Mesenchymal stem cell (in vitro differentiated cells and primary cell): Measurements from ENCODE around the gene RNF214.
A peak's percentile ranks its signal among the peaks of the same experiment; 100 is the strongest.

Experiments
- DNase-seq: peaks from one replicate; pipeline ENCODE4 v3.0.0-alpha.2; 2013
- H2AFZ ChIP-seq: one replicate; pipeline ENCODE4 v1.6.1; 2013; ENCODE audit warnings: low read depth, mild to moderate bottlenecking, control low read depth, inconsistent platforms, low read length, moderate library complexity
- H2AK5ac ChIP-seq: 2 replicates; pipeline ENCODE4 v1.6.1; 2013; ENCODE audit warnings: low read length, moderate library complexity, mild to moderate bottlenecking, inconsistent platforms; ENCODE audit not compliant: severe bottlenecking
- H2BK120ac ChIP-seq: one replicate; pipeline ENCODE4 v1.6.1; 2013; ENCODE audit warnings: low read depth, mild to moderate bottlenecking, inconsistent platforms, low read length, moderate library complexity
- H2BK12ac ChIP-seq, 2 experiments: one replicate each; pipeline ENCODE4 v1.6.1; 2013; ENCODE audit warnings: inconsistent platforms in 2 of 2, low read length in 2 of 2, mild to moderate bottlenecking in 2 of 2, moderate library complexity in 2 of 2, control low read depth in 1 of 2
- H2BK15ac ChIP-seq: one replicate; pipeline ENCODE4 v1.6.1; 2013; ENCODE audit warnings: mild to moderate bottlenecking, low read depth, inconsistent platforms; ENCODE audit not compliant: poor library complexity, severe bottlenecking
- H2BK5ac ChIP-seq: 2 replicates; pipeline ENCODE4 v1.6.1; 2013; ENCODE audit warnings: low read depth, mild to moderate bottlenecking, low read length, control low read depth, inconsistent platforms; ENCODE audit not compliant: poor library complexity, severe bottlenecking
- H3K14ac ChIP-seq, 2 experiments: one replicate each; pipeline ENCODE4 v1.6.1; 2013; ENCODE audit warnings: inconsistent platforms in 2 of 2, low read length in 2 of 2, control low read depth in 1 of 2, mild to moderate bottlenecking in 1 of 2, moderate library complexity in 1 of 2
- H3K18ac ChIP-seq, 2 experiments: one replicate each; pipeline ENCODE4 v1.6.1; 2013; ENCODE audit warnings: inconsistent platforms in 2 of 2, low read length in 2 of 2, control low read depth in 1 of 2, low read depth in 1 of 2, mild to moderate bottlenecking in 1 of 2
- H3K23ac ChIP-seq, 2 experiments: one replicate each; pipeline ENCODE4 v1.6.1; 2013; ENCODE audit warnings: inconsistent platforms in 2 of 2, low read length in 2 of 2, mild to moderate bottlenecking in 2 of 2, moderate library complexity in 2 of 2, control low read depth in 1 of 2
- H3K27ac ChIP-seq: 2 replicates; pipeline ENCODE4 v1.5.1; 2013; ENCODE audit warnings: mild to moderate bottlenecking, moderate library complexity, low read length, control low read depth, inconsistent platforms; ENCODE audit not compliant: poor library complexity, severe bottlenecking
- H3K27me3 ChIP-seq, 2 experiments: 2 replicates each; pipeline versions ENCODE4 v1.6.1 to v1.7.0; 2013; ENCODE audit warnings: low read length in 2 of 2, mild to moderate bottlenecking in 2 of 2, moderate library complexity in 2 of 2, control low read depth in 1 of 2, inconsistent platforms in 1 of 2; ENCODE audit not compliant: control insufficient read depth in 1 of 2, insufficient read depth in 1 of 2
- H3K36me3 ChIP-seq, 2 experiments: 2 replicates each; pipeline versions ENCODE4 v1.6.1 to v1.7.0; 2013; ENCODE audit warnings: low read length in 2 of 2, control low read depth in 1 of 2, inconsistent platforms in 1 of 2, low read depth in 1 of 2, mild to moderate bottlenecking in 1 of 2; ENCODE audit not compliant: insufficient read depth in 2 of 2, control insufficient read depth in 1 of 2
- H3K4ac ChIP-seq, 2 experiments: one replicate each; pipeline ENCODE4 v1.6.1; 2013; ENCODE audit warnings: inconsistent platforms in 2 of 2, low read length in 2 of 2, mild to moderate bottlenecking in 2 of 2, moderate library complexity in 2 of 2, control low read depth in 1 of 2, low read depth in 1 of 2
- H3K4me1 ChIP-seq: 2 replicates; pipeline ENCODE4 v1.6.1; 2013; ENCODE audit warnings: low read depth, low read length, control low read depth; ENCODE audit not compliant: control insufficient read depth, insufficient read depth
- H3K4me2 ChIP-seq: 2 replicates; pipeline ENCODE4 v1.6.1; 2013; ENCODE audit warnings: low read length, mild to moderate bottlenecking, inconsistent platforms; ENCODE audit not compliant: poor library complexity, severe bottlenecking
- H3K4me3 ChIP-seq, 2 experiments: 2 replicates each; pipeline versions ENCODE4 v1.5.1 to v1.7.0; 2013; ENCODE audit warnings: low read length in 2 of 2, mild to moderate bottlenecking in 2 of 2, control low read depth in 1 of 2, low read depth in 1 of 2; ENCODE audit not compliant: insufficient read depth in 1 of 2
- H3K79me1 ChIP-seq: replicated peaks from 2 replicates; pipeline ENCODE4 v1.6.1; 2013; ENCODE audit warnings: mild to moderate bottlenecking, control low read depth, low read length, inconsistent platforms; ENCODE audit not compliant: poor library complexity, severe bottlenecking
- H3K9ac ChIP-seq: 2 replicates; pipeline ENCODE4 v1.7.0; 2013; ENCODE audit warnings: mild to moderate bottlenecking, low read length, moderate library complexity
- H3K9me3 ChIP-seq: 2 replicates; pipeline ENCODE4 v1.7.0; 2013; ENCODE audit warnings: mild to moderate bottlenecking, low read length; ENCODE audit not compliant: control insufficient read depth
- H4K8ac ChIP-seq: one replicate; pipeline ENCODE4 v1.6.1; 2013; ENCODE audit warnings: inconsistent platforms, mild to moderate bottlenecking, low read length, moderate library complexity
- H4K91ac ChIP-seq: one replicate; pipeline ENCODE4 v1.6.1; 2013; ENCODE audit warnings: mild to moderate bottlenecking, low read length, inconsistent platforms
- WGBS: methylation state at CpG from one replicate; pipeline ENCODE4 v1.1.7; 2013; ENCODE audit warnings: mixed read lengths; 5-methylcytosine and 5-hydroxymethylcytosine counted together

RNF214 gene

GRCh38 chr11:117303101-117303500 lies 70.6 kb downstream of the RNF214 start:
- Histone ChIP-seq H3K4me3 (no peak overlapping the region), H2AK5ac (no peak overlapping the region), H2BK12ac (no peak overlapping the region), H3K36me3 (peaks cover 9 to 19% of the 10 kb centered on the region in 2 experiments), H3K4me2 (no peak overlapping the region), H2BK15ac (no peak overlapping the region), H3K18ac (no peak overlapping the region), H3K9ac (no peak overlapping the region), H3K14ac (no peak overlapping the region), H4K8ac (no peak overlapping the region), H3K27me3 (no peaks in the 10 kb centered on the region), H3K27ac (no peak overlapping the region), H2BK120ac (no peak overlapping the region), H3K4ac (no peak overlapping the region), H2BK5ac (no peak overlapping the region), H3K9me3 (no peaks in the 10 kb centered on the region), H2AFZ (no peak overlapping the region), H4K91ac (no peak overlapping the region), H3K4me1 (peaks cover 21% of the 10 kb centered on the region), H3K23ac (peak overlapping the region in 1 of 2 experiments; percentile 1), H3K79me1 (peaks cover 10% of the 10 kb centered on the region)
- 84% methylated on average over 4 of the region's 4 CpGs for WGBS
- no peak for DNase-seq

- H2BK15ac ChIP-seq, result no peak overlapping the region
- H3K79me1 ChIP-seq, result peaks cover 6% of the 10 kb centered on the region
- no peak overlapping the region for H3K27ac ChIP-seq
- H3K27me3 ChIP-seq, result no peaks in the 10 kb centered on the region
- no peak overlapping the region for H3K4me3 ChIP-seq
- H3K9ac ChIP-seq, result no peak overlapping the region
- H3K18ac ChIP-seq, result no peak overlapping the region
- no peaks in the 10 kb centered on the region for H3K9me3 ChIP-seq
- no peak overlapping the region for H3K23ac ChIP-seq
- peaks cover 17% of the 10 kb centered on the region for H3K4me1 ChIP-seq
- H2AFZ ChIP-seq, result no peak overlapping the region
- no peak overlapping the region for H3K4ac ChIP-seq
- no peak overlapping the region for H2AK5ac ChIP-seq
- WGBS, result 98% methylated on average over 2 of the region's 5 CpGs
- H2BK12ac ChIP-seq, result no peak overlapping the region
- no peak overlapping the region for H2BK120ac ChIP-seq
- H4K91ac ChIP-seq, result no peak overlapping the region
- no peak overlapping the region for H3K14ac ChIP-seq
- H3K36me3 ChIP-seq, result peaks cover 9 to 19% of the 10 kb centered on the region in 2 experiments
- no peak overlapping the region for H3K4me2 ChIP-seq
- DNase-seq, result no peak
- no peak overlapping the region for H4K8ac ChIP-seq
- H2BK5ac ChIP-seq, result no peak overlapping the region
Observed at GRCh38 chr11:117303646-117304315, 71.3 kb downstream of the RNF214 start.

- no peak for DNase-seq
- no peak overlapping the region for H4K91ac ChIP-seq
- no peak overlapping the region for H2BK15ac ChIP-seq
- no peak overlapping the region for H4K8ac ChIP-seq
- H2BK120ac ChIP-seq, result no peak overlapping the region
- H3K4me3 ChIP-seq, result no peak overlapping the region
- no peaks in the 10 kb centered on the region for H3K9me3 ChIP-seq
- peak overlapping the region in 1 of 2 experiments; percentile 14 for H3K23ac ChIP-seq
- 96% methylated on average over 3 of the region's 3 CpGs for WGBS
- no peak overlapping the region for H3K4ac ChIP-seq
- H2BK5ac ChIP-seq, result no peak overlapping the region
- no peak overlapping the region for H2BK12ac ChIP-seq
- peaks cover 9 to 19% of the 10 kb centered on the region in 2 experiments for H3K36me3 ChIP-seq
- H2AK5ac ChIP-seq, result no peak overlapping the region
- H3K4me1 ChIP-seq, result peaks cover 4% of the 10 kb centered on the region
- no peak overlapping the region for H3K4me2 ChIP-seq
- H3K27me3 ChIP-seq, result no peaks in the 10 kb centered on the region
- no peak overlapping the region for H3K14ac ChIP-seq
- no peak overlapping the region for H3K18ac ChIP-seq
- H3K9ac ChIP-seq, result no peak overlapping the region
- H2AFZ ChIP-seq, result no peak overlapping the region
- H3K27ac ChIP-seq, result no peak overlapping the region
- peaks cover 8% of the 10 kb centered on the region for H3K79me1 ChIP-seq
Observed at GRCh38 chr11:117305145-117305544, 72.7 kb downstream of the RNF214 start.

- H3K4me2 ChIP-seq, result no peak overlapping the region
- no peak overlapping the region for H3K9ac ChIP-seq
- no peak overlapping the region for H4K8ac ChIP-seq
- H3K23ac ChIP-seq, result no peak overlapping the region
- H3K79me1 ChIP-seq, result peaks cover 27% of the 10 kb centered on the region
- peaks cover 6 to 10% of the 10 kb centered on the region in 2 experiments for H3K36me3 ChIP-seq
- H3K27ac ChIP-seq, result no peak overlapping the region
- no peak overlapping the region for H2AK5ac ChIP-seq
- no peak overlapping the region for H3K4ac ChIP-seq
- H3K9me3 ChIP-seq, result no peaks in the 10 kb centered on the region
- no peak overlapping the region for H2BK120ac ChIP-seq
- H3K18ac ChIP-seq, result no peak overlapping the region
- no peak overlapping the region for H2AFZ ChIP-seq
- no peak overlapping the region for H2BK5ac ChIP-seq
- H3K4me1 ChIP-seq, result peaks cover 5% of the 10 kb centered on the region
- WGBS, result 92% methylated on average over 7 of the region's 7 CpGs
- no peak overlapping the region for H2BK15ac ChIP-seq
- DNase-seq, result no peak
- no peak overlapping the region for H2BK12ac ChIP-seq
- no peak overlapping the region for H3K14ac ChIP-seq
- H4K91ac ChIP-seq, result no peak overlapping the region
- H3K4me3 ChIP-seq, result no peak overlapping the region
- H3K27me3 ChIP-seq, result no peaks in the 10 kb centered on the region
Observed at GRCh38 chr11:117309310-117309709, 76.8 kb downstream of the RNF214 start.
